ENCODE data around the gene LST1. TPM values are rescaled to one million over a fixed set of nuclear protein-coding genes. Genes with fewer than 3 reads are reported as not detected.

LST1 gene
- total RNA-seq = 0.08 TPM in 1 of 2 replicates, not detected in the other

GRCh38 chr6:31586008-31586407, at the start of gene LST1:
TSS of gene LST1 (plus strand) at chr6:31586277. CDS start at chr6:31587300, 1,023 bp downstream.

DNA sequence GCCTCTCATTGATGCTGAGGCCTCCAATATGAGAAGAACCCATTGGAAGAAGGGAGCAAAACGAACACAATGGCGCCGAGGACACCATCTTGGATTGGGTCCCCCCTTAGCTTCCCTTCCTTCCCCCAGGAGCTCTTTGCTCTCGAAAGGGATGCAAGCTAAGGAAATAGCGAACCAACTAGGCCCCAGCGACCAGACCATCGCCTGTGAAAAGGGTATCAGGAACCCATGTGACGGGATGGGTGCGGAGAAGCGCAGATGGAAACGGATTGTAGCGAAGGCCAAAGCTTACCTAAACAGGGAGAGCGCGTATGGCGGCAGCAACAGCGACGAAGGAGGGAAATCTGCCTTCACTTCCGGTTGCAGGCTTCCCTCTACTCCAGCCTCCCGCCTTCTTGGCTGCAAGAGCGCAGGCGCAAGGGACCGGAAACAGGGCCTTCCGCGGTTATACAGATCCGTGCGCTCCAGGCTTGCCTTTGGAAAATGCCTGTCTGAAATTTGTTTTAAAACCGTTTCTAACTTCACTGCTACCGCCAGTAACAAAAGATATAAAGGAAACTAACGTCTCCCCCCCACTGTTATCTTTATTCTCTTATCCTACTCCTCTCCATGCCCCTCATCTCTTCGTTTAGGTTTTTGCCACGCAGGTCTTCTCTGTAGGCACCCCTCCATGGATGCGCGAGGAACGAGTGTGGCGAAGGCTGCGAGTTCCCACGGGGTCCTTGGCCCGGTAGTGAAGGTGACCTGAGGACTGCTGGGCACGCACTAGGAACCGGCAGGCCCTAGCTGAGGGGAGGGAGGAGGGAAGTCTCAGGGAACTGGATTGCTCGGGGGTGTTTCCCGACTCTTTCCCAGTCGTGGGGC, 44.2 kb upstream of the LST1 start, which contains the start of gene DDX39B:
TSS of gene DDX39B (minus strand) at position 346 of the 864 bp plus-strand sequence. CDS start 1,471 bp downstream, outside the sequence.

GRCh38 chr6:31546339-31546957, 39.6 kb upstream of the LST1 start, which contains the start of gene ATP6V1G2:
TSS of gene ATP6V1G2 (minus strand) at chr6:31546608. CDS start at chr6:31546559, 49 bp downstream.

DNA sequence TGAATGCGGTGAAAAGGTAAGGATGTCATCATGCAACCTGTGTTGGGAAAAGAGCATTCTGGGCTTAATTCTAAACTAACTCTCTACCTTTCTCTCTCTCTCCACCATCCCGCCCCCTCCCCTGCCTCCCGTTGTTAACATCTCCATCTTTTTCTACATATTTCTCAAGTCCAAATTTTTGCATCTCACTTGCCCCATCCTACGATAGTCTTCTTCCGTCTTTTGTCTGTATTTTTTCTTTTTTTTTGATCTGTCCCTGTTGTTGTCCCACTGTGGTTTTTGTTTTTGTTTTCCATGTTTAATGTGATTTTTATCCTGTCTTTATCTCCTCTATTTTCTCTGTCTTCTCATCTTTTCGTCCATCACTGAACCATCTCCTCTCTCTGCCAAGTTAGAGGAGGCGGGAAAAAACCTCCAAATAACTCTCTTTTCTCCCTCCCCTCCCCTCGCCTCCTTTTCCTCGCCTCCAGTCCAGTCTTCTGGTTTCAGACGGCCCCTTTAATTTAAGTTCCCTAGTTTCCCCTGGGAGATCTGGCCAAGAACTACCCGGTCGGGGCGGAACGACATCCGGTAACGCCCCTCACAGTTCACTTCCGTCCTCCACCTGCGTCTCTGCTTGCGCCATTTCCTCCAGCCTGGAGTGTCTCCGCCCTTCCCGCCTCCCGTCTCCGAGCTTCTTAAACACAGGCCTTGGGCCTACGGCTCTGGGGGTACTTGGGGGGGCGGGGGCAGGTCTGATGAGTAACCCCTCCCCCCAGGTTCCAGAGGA, 38.9 kb upstream of the LST1 start, which contains the start of gene NFKBIL1:
TSS of gene NFKBIL1 (plus strand) at position 651 of the 769 bp plus-strand sequence. CDS start at position 738, 87 bp downstream.

GRCh38 chr6:31572041-31572911, 13.8 kb upstream of the LST1 start, which contains the start of gene LTA:
TSS of gene LTA (plus strand) at chr6:31572289. CDS start at chr6:31572743, 454 bp downstream.

GRCh38 chr6:31575335-31575901, 10.7 kb upstream of the LST1 start, which contains the start of gene TNF:
TSS of gene TNF (plus strand) at chr6:31575565. CDS start at chr6:31575742, 177 bp downstream.

DNA sequence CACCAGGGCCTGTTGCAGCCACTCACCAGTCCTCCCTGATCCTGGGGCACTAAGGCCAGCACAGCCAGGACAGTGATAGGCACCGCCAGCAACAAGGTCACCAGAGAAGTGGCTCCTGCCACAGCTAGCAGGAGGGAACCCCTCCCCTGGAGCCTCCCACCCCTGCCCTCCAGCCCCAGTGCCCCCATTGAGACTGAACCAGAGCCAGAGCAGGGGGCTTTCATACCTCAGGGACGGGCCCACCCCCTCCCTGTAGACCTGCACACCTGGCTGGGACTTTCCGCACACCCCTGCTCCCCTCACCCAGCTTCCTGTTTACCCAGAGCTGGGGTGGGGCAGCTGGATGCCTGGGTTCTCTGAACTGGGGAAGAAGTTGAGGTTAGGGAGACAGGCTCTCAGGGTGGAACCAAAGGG, 3.8 kb upstream of the LST1 start, which contains the start of gene LTB:
TSS of gene LTB (minus strand) at position 195 of the 414 bp plus-strand sequence. CDS start at position 188, 7 bp downstream.

GRCh38 chr6:31614684-31615578, 28.9 kb downstream of the LST1 start, which contains the start of gene AIF1:
TSS of gene AIF1 (plus strand) at chr6:31615234. CDS start at chr6:31615330, 96 bp downstream.

DNA sequence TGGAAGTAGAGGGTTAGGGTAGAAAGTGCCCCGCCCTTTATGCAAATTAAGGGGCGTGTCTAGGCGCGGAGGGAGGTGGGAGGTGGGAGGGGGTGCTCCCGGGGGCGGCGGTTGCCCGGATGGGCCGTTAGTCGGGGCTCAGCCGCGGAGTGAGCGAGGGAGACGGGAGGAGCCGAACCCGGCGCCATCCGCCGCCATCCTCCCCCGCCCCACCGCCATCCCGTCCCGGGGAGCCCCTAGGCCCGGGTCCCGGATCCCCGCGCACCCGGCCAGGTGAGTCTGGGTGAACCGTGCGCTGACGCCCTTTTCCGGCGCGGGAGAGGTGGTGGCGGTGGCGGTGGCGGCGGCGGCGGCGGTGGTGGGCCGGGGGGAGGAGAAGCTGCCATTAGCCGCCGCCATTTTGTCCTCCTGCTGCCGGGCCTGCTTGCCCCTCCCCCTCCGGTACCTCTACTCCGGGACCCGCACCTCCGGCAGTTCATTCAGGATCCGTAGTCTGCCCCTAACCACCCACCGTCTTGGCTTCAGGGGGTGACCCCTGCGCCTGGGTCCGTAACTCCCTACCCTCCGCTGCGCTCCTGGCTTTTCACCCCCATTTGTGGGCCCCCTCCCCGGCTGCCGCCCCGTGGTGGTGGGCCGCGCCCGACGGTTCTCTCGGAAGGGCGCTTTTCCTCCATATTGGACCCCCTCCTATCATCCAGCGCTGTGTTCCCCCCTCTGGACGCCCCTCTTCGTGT, 34.7 kb downstream of the LST1 start, which contains the start of gene PRRC2A:
TSS of gene PRRC2A (plus strand) at position 130 of the 734 bp plus-strand sequence. CDS start 2,075 bp downstream, outside the sequence.

Other genes with a start within 250 kb of the LST1 start
- gene HLA-B, start 229.1 kb upstream of the LST1 start, total RNA-seq = 289 and 417 TPM in 2 replicates
- 13.7 and 29.2 TPM in 2 replicates for gene MICA, start 182.7 kb upstream of the LST1 start, total RNA-seq
- 1.8 and 23.1 TPM in 2 replicates for gene MICB, start 88.1 kb upstream of the LST1 start, total RNA-seq
- not detected in 2 replicates for gene MCCD1, start 57.3 kb upstream of the LST1 start, total RNA-seq
- gene DDX39B, start 44.3 kb upstream of the LST1 start, total RNA-seq = 517 and 600 TPM in 2 replicates
- 4.1 and 5.9 TPM in 2 replicates for gene ATP6V1G2, start 39.7 kb upstream of the LST1 start, total RNA-seq
- gene NFKBIL1, start 38.7 kb upstream of the LST1 start, total RNA-seq = 17.8 and 24.4 TPM in 2 replicates
- gene LTA, start 14.0 kb upstream of the LST1 start, total RNA-seq = not detected in 2 replicates
- not detected in 2 replicates for gene TNF, start 10.7 kb upstream of the LST1 start, total RNA-seq
- 0.91 TPM in 1 of 2 replicates, not detected in the other for gene LTB, start 3.9 kb upstream of the LST1 start, total RNA-seq
- gene NCR3, start 6.7 kb downstream of the LST1 start, total RNA-seq = not detected in 2 replicates
- not detected in 2 replicates for gene AIF1, start 29.0 kb downstream of the LST1 start, total RNA-seq
- 80.5 and 92.3 TPM in 2 replicates for gene PRRC2A, start 34.4 kb downstream of the LST1 start, total RNA-seq
- 217 and 269 TPM in 2 replicates for gene BAG6, start 66.4 kb downstream of the LST1 start, total RNA-seq
- 1.8 and 3.0 TPM in 2 replicates for gene APOM, start 69.6 kb downstream of the LST1 start, total RNA-seq
- 16.0 and 18.2 TPM in 2 replicates for gene C6orf47, start 74.5 kb downstream of the LST1 start, total RNA-seq
- gene GPANK1, start 78.7 kb downstream of the LST1 start, total RNA-seq = 20.8 and 34.9 TPM in 2 replicates
- 297 and 307 TPM in 2 replicates for gene CSNK2B, start 79.8 kb downstream of the LST1 start, total RNA-seq
- gene LY6G5B, start 83.7 kb downstream of the LST1 start, total RNA-seq = 0.91 and 2.1 TPM in 2 replicates
- gene LY6G5C, start 94.8 kb downstream of the LST1 start, total RNA-seq = 0.64 and 1.4 TPM in 2 replicates
- gene ABHD16A, start 117.0 kb downstream of the LST1 start, total RNA-seq = 28.1 and 28.7 TPM in 2 replicates
- gene LY6G6F, start 120.6 kb downstream of the LST1 start, total RNA-seq = not detected in 2 replicates
- gene LY6G6D, start 129.1 kb downstream of the LST1 start, total RNA-seq = not detected in 2 replicates
- gene LY6G6C, start 135.5 kb downstream of the LST1 start, total RNA-seq = not detected in 2 replicates
- not detected in 2 replicates for gene MPIG6B, start 137.1 kb downstream of the LST1 start, total RNA-seq
- gene DDAH2, start 143.0 kb downstream of the LST1 start, total RNA-seq = 41.9 and 42.4 TPM in 2 replicates
- 281 and 648 TPM in 2 replicates for gene CLIC1, start 150.3 kb downstream of the LST1 start, total RNA-seq
- gene MSH5, start 153.7 kb downstream of the LST1 start, total RNA-seq = 5.0 and 10.5 TPM in 2 replicates
- not detected in 2 replicates for gene SAPCD1, start 176.4 kb downstream of the LST1 start, total RNA-seq
- gene VWA7, start 191.1 kb downstream of the LST1 start, total RNA-seq = 0.13 TPM in 1 of 2 replicates, not detected in the other
- gene VARS1, start 209.5 kb downstream of the LST1 start, total RNA-seq = 44.4 and 93.2 TPM in 2 replicates
- gene LSM2, start 220.7 kb downstream of the LST1 start, total RNA-seq = 75.9 and 82.9 TPM in 2 replicates
- gene HSPA1L, start 229.0 kb downstream of the LST1 start, total RNA-seq = 0.48 and 0.78 TPM in 2 replicates
- gene HSPA1A, start 229.3 kb downstream of the LST1 start, total RNA-seq = 54.6 and 130 TPM in 2 replicates
- gene HSPA1B, start 241.5 kb downstream of the LST1 start, total RNA-seq = 56.9 and 72.9 TPM in 2 replicates

Measured in epithelial cell of alveolus of lung (primary cell).